Stomach (tissue), 9 donors: ENCODE data around the gene TGFBR2. TPM values are rescaled to one million over a fixed set of nuclear protein-coding genes. Genes with fewer than 3 reads are reported as not detected.

Experiments used
- DNase-seq, 2 donors: peaks; one replicate each; pipeline versions ENCODE4 v3.0.0 to v3.0.0-alpha.2; 2013 to 2019
- H3K27ac ChIP-seq, 5 donors: fragments of 200-600 bp in 4 of 5; sonication (generic) in 4 of 5; one replicate each; pipeline ENCODE4 v1.5.1; 2013 to 2019; ENCODE audit warnings: mild to moderate bottlenecking in 1 of 5, moderate library complexity in 1 of 5
- H3K27me3 ChIP-seq, 3 donors: fragments of 200-600 bp; sonication (generic); one replicate each; pipeline ENCODE4 v1.5.1; 2017 to 2019; ENCODE audit warnings: mixed run types in 1 of 3
- H3K36me3 ChIP-seq, 4 donors: fragments of 200-600 bp; sonication (generic); 1 replicate in 3 of 4; 2 replicates in 1 of 4; pipeline ENCODE4 v1.5.1; 2016 to 2019
- H3K4me1 ChIP-seq, 4 donors: fragments of 200-600 bp; sonication (generic); one replicate each; pipeline ENCODE4 v1.5.1; 2016 to 2019
- H3K4me3 ChIP-seq, 4 donors: fragments of 200-600 bp; sonication (generic) in 3 of 4; one replicate each; pipeline ENCODE4 v1.5.1; 2016 to 2019; ENCODE audit warnings: mild to moderate bottlenecking in 1 of 4
- H3K9me3 ChIP-seq, 4 donors: fragments of 200-600 bp; sonication (generic); one replicate each; pipeline ENCODE4 v1.5.1; 2016 to 2019
- CTCF ChIP-seq, 7 experiments: fragments of 450-650 bp in 4 of 7; fragments of 200-600 bp in 3 of 7; sonication (generic) in 3 of 7; IDR thresholded peaks; one replicate each; pipeline ENCODE4 v1.5.1; 2016 to 2019; ENCODE audit warnings: antibody characterized with exemption in 7 of 7, control low read depth in 2 of 7, mild to moderate bottlenecking in 1 of 7
- EP300 ChIP-seq: sonication (generic); formaldehyde crosslinking; IDR thresholded peaks from one replicate; pipeline ENCODE4 v1.6.1; 2017; ENCODE audit warnings: antibody characterized with exemption
- POLR2A ChIP-seq, 4 donors: fragments of 450-650 bp; IDR thresholded peaks; one replicate each; pipeline ENCODE4 v1.6.1; 2016; ENCODE audit warnings: antibody characterized with exemption in 4 of 4, control low read depth in 2 of 4, mild to moderate bottlenecking in 1 of 4, moderate library complexity in 1 of 4
- POLR2AphosphoS5 ChIP-seq, 3 donors: sonication (generic); formaldehyde crosslinking; IDR thresholded peaks; one replicate each; pipeline ENCODE4 v1.6.1; 2016; ENCODE audit warnings: antibody characterized with exemption in 3 of 3
- WGBS, 5 donors: extraction: QIAGEN DNeasy Blood & Tissue Kit in 3 of 5; methylation state at CpG; one replicate each; pipeline versions ENCODE4 v1.1.5 to v1.1.7; 2013 to 2018; 5-methylcytosine and 5-hydroxymethylcytosine counted together
- intact Hi-C: fragments of 100-400 bp; cut with DNase I; formaldehyde crosslinking; loops from one replicate; pipeline ENCODE4 v1.15.1; 2023; ENCODE audit warnings: low total_unique reads
- polyA plus RNA-seq, 3 donors: library from polyadenylated mRNA; stranded (reverse); fragments of 200-250 nt; gene quantifications; one replicate each; pipeline ENCODE4 v1.2.3, GENCODE V29; 2013
- total RNA-seq, 5 donors: library from RNA; depleted of rRNA; stranded (reverse); fragments of >200 nt; gene quantifications; one replicate each; pipeline versions ENCODE4 v1.1.0 to v1.2.3, GENCODE V29; 2014 to 2016
- donor health status: healthy with polysubstance abuse.
- donor health status: Bipolar disorder and iron deficiency.
- donor health status: healthy.

The TGFBR2 gene
- total and polyA plus RNA-seq, 8 donors = 13.7 to 115 (median 66.3) TPM

- DNase-seq = no peak
- H3K4me3 ChIP-seq = no peak overlapping the region
- no peak overlapping the region for H3K27ac ChIP-seq
- TF ChIP-seq POLR2AphosphoS5 (IDR thresholded peaks at IDR 0.05) = no peak
- TF ChIP-seq CTCF (IDR thresholded peaks at IDR 0.05) = no peak
- no peak for TF ChIP-seq EP300
- TF ChIP-seq POLR2A (IDR thresholded peaks at IDR 0.05) = no peak
- intact Hi-C loops = no loop called here
- H3K27me3 ChIP-seq = no peaks in the 10 kb centered on the region
- no peaks in the 10 kb centered on the region for H3K9me3 ChIP-seq
- 90 to 95% (median 93%) methylated on average over 4 of the region's 4 CpGs for WGBS, 5 donors
- no peaks in the 10 kb centered on the region for H3K36me3 ChIP-seq
- peaks cover 0 to 22% (median 10%) of the 10 kb centered on the region in 4 donors for H3K4me1 ChIP-seq
These were observed 27.3 kb upstream of the TGFBR2 start for GRCh38 chr3:30578986-30579579.

GRCh38 chr3:30581067-30581585 is 25.3 kb upstream of the TGFBR2 start:
- no peak for DNase-seq

GRCh38 chr3:30581982-30582381 is 24.4 kb upstream of the TGFBR2 start:
- no peak for DNase-seq
- no peaks in the 10 kb centered on the region for H3K27me3 ChIP-seq
- H3K9me3 ChIP-seq = no peaks in the 10 kb centered on the region
- H3K27ac ChIP-seq = no peak overlapping the region
- TF ChIP-seq POLR2AphosphoS5 (IDR thresholded peaks at IDR 0.05) = no peak
- no peak for TF ChIP-seq POLR2A (IDR thresholded peaks at IDR 0.05)
- TF ChIP-seq CTCF (IDR thresholded peaks at IDR 0.05) = no peak
- TF ChIP-seq EP300 = no peak
- intact Hi-C loops = no loop called here
- H3K4me1 ChIP-seq = peaks cover 0 to 27% (median 8%) of the 10 kb centered on the region in 4 donors
- no peak overlapping the region for H3K4me3 ChIP-seq
- no peaks in the 10 kb centered on the region for H3K36me3 ChIP-seq
- 68 to 78% (median 73%) methylated on average over 2 of the region's 2 CpGs for WGBS, 5 donors

More at GRCh38 chr3:30581067-30581585, 25.3 kb upstream of the TGFBR2 start:
- intact Hi-C loops = no loop called here
- H3K27me3 ChIP-seq = no peaks in the 10 kb centered on the region
- H3K4me3 ChIP-seq = no peak overlapping the region
- H3K27ac ChIP-seq = no peak overlapping the region
- TF ChIP-seq EP300 = no peak
- no peak for TF ChIP-seq POLR2A (IDR thresholded peaks at IDR 0.05)
- H3K4me1 ChIP-seq = peaks cover 0 to 24% (median 10%) of the 10 kb centered on the region in 4 donors
- H3K9me3 ChIP-seq = no peaks in the 10 kb centered on the region
- H3K36me3 ChIP-seq = no peaks in the 10 kb centered on the region
- 93 to 96% (median 95%) methylated on average over 15 of the region's 15 CpGs for WGBS, 5 donors

GRCh38 chr3:30583973-30584372 is 22.4 kb upstream of the TGFBR2 start:
- H3K4me3 ChIP-seq = no peak overlapping the region
- H3K36me3 ChIP-seq = no peaks in the 10 kb centered on the region
- H3K27ac ChIP-seq = peak overlapping the region in 2 of 5 donors; percentile 25 to 39
- no peaks in the 10 kb centered on the region for H3K9me3 ChIP-seq
- peak in 1 of 2 donors; percentile 55 for DNase-seq
- intact Hi-C loops = no loop called here
- TF ChIP-seq CTCF (IDR thresholded peaks at IDR 0.05) (no peak), POLR2AphosphoS5 (IDR thresholded peaks at IDR 0.05) (peak in 1 of 3 donors; percentile 20), POLR2A (IDR thresholded peaks at IDR 0.05) (no peak), EP300 (no peak)
- peaks cover 0 to 11% (median 0%) of the 10 kb centered on the region in 4 donors for H3K4me1 ChIP-seq
- 33 to 71% (median 50%) methylated on average over 1 of the region's 1 CpG for WGBS, 5 donors
- no peaks in the 10 kb centered on the region for H3K27me3 ChIP-seq

- no peaks in the 10 kb centered on the region for H3K36me3 ChIP-seq
- H3K4me3 ChIP-seq = no peak overlapping the region
- no peaks in the 10 kb centered on the region for H3K9me3 ChIP-seq
- 94 to 99% (median 99%) methylated on average over 4 of the region's 4 CpGs for WGBS, 5 donors
- H3K27ac ChIP-seq = no peak overlapping the region
- no peaks in the 10 kb centered on the region for H3K27me3 ChIP-seq
- TF ChIP-seq POLR2A (IDR thresholded peaks at IDR 0.05) (no peak), EP300 (no peak), POLR2AphosphoS5 (IDR thresholded peaks at IDR 0.05) (no peak), CTCF (IDR thresholded peaks at IDR 0.05) (no peak)
- intact Hi-C loops = no loop called here
- H3K4me1 ChIP-seq = peaks cover 0 to 11% (median 0%) of the 10 kb centered on the region in 4 donors
- no peak for DNase-seq
These were observed 20.7 kb upstream of the TGFBR2 start for GRCh38 chr3:30585654-30586053.
